HG03064 (cell line): ENCODE data around the gene WNT11.

Experiments
- ATAC-seq: cut with Tn5 transposase; IDR thresholded peaks from one replicate; pipeline ENCODE4 v1.9.1; 2021; ENCODE audit warnings: low read depth; ENCODE audit not compliant: unreplicated experiment

Gene WNT11

GRCh38 chr11:76239483-76240160 is 33.3 kb upstream of the WNT11 start:
- no peak for ATAC-seq

- no peak for ATAC-seq
Observed at GRCh38 chr11:76238551-76238950, 32.2 kb upstream of the WNT11 start.

- ATAC-seq, result no peak
Observed at GRCh38 chr11:76237914-76238313, 31.6 kb upstream of the WNT11 start.

DNA sequence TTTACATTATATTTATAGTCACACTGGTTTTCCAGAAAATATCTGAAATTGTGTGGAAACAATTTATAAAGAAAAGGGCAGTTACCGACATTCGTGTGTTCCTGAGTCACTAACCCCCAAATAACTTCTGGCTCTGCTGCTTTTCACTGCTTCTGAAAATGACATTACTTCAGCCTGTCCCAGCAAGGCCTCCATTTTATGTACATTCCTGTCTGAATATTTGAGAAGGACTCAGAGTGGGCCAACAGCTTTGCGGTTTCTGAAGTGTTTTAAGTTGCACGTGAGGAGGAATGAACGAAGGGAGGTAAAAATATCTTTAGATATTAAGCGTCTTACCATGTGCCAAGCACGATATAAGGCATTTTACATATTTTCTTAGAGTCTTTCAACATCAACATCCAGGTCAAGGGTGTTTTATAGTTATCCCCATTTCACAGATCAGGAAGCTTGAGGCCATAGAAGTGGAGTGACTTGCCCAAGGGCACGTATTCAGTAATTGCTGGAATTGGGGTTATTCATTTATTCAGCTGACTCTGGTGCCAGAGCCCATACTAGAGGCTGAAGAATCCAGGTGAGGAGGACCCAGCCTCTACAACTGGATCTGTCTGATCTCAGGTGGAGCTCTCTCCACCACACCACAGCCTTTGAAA is 30.8 kb upstream of the WNT11 start:
- no peak for ATAC-seq

DNA sequence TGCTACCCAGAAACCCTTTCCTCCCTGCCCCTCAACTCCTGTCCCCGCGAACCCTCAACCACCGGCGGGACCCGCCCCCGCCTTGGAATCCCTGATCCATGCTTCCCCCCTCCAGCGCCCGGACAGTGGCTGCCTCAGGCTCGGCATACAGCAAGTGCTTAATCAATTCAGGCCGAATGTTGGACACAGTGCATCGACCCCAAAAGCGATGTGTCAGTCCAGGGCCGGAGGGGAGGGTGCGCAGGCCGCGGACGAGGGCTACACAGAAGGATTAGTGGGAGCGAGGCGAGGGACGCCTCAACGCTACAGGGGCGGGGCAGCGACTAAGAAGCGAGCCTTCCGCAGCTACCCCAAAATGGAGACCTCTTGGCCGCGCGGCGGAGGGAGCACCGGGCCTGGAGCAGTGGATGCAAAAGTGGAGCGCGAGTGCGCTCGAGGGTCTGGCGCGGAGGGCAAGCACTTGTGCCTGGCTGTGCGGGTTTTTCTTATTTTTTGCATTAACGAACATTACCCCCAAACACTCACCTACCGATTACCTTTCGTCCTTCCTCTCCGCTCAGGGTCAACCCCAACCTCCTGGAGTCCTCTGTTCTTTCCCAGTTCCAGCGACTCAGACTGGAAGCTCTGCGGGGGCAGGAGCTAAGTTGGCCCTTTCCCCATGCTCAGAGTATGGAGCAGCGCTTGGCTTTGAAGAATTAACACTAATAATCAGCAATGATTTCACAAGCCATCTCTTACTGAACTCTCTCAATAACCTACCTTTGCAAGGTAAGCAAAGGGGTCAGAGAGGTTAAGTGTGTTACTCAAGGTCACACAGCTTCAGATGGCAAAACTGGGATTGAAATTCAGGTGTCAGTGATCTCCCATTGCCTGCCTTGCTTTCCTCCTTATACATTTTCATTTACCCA is 30.0 kb upstream of the WNT11 start:
- ATAC-seq, result no peak

GRCh38 chr11:76235233-76236091 is 29.2 kb upstream of the WNT11 start:
- peak; percentile 50 for ATAC-seq

DNA sequence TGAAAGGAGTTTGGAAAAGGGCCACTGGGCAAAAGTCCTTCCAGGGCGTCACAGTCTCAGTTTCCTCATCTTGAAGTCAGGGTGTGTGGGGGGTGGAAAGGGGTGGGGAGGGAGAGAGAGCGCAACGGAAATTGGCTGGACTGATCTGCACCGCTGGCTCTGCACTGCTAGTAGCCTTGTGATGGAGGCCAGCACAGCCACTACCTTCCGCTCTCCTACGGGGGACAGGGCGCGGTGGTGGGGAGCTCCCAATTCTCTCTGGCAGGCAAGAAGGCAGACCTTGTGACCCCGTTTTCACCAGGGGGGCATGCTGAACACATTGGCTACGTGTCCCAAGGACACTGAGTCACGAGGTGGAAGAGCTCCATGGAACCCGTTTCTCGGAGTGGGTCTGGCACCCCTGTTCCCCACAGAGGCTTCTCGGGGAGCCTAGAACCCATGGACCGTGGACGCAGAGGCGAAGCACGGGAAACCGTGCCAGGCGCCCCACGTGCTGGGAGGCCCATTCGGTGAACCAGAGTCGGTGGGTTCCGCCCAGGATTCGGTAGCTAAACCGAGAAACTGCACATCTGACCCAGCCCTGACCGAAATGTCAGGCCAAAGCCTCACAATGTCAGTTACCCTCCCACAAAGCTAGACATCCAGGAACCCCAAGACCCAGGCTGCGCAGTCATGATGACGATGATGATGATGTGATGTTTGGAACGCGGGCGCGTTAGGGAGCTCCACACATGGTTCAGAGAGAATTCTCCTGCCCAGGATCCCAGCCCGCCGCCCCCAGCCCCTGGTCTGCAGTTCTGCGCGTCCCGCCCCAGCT is 28.3 kb upstream of the WNT11 start:
- peak; percentile 31 for ATAC-seq

DNA sequence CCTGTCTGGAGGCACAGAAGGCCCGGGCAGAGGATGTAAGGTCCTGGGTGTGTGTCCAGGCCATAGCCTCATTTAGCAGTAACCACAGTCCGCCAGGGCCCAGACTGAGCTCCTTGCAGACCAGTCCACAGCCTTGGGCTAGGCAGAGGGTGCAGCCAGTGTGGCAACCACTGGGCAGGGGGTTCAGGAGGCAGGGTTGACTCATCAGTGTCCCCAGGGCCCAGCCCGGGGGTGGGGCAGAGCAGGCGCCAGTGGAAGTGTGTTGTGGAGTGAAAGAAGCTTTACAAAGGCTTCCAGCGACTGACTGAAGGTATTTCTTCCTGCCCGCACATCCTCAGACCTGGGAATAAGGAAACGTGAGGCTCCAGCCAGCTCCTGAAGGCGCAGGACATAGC is 27.7 kb upstream of the WNT11 start:
- ATAC-seq, result no peak

DNA sequence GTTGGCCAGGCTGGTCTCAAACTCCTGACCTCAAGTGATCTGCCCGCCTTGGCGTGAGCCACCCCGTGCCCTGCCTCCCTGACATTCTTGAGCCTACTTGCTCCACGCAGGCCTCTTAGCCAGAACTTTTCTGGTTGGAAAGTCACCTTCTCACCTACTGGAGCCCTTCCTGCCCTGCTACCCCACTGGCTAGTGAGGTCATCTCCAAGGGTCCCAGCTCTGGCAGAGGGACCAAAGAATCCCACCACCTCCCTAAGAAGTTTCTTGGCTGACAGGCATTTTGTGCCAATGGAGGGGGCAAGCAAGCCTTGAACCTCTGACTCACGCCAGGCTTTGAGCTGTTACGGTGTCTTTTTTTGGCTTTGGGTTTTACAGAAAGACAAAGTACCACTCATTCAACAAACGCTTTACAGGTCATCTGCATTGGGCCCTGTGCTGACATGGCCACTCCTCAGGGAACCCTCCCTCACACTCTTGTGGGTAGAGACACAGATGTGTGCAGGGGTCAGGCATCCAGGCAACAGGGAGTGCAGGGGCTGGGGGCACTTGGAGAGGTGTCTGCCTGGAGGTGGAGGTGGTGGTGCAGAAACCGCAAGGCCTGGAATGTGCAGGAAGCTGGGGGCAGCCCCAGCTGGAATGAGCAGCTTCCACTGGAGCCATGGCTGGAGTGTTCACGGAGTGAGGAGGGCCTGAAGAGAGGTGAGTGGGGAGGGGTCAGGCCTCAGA is 27.1 kb upstream of the WNT11 start:
- ATAC-seq, result no peak

GRCh38 chr11:76232026-76232665 is 25.8 kb upstream of the WNT11 start:
- ATAC-seq, result no peak

- no peak for ATAC-seq
Observed at GRCh38 chr11:76231121-76231738, 24.9 kb upstream of the WNT11 start.

GRCh38 chr11:76230392-76230791 is 24.1 kb upstream of the WNT11 start:
- no peak for ATAC-seq

DNA sequence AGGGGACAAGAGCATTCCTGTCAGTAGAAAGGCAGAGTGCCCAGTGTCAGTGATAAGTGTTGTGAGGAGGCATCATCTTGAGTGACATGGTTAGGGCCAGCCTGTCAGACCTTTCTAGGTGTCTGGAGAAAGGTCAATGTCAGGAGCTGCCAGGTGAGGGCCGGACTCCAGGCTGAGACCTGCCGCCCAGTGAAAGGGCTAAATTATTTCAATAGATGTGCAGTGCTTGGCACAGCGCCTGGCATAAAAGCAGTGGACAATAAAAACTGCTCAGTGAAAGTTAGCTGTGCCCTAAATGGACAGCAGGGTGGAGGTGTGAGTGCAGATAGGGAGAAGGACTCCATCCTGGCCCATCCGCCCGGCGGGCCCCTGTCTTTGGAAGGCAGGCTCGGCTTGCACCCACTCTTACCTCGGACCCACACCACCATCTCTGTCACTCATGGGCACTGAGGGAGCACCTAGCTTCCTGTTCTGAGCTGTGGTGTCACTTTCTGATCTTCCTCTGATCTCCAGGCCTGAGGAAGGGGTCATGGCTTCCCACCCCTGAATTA is 23.5 kb upstream of the WNT11 start:
- ATAC-seq, result no peak

DNA sequence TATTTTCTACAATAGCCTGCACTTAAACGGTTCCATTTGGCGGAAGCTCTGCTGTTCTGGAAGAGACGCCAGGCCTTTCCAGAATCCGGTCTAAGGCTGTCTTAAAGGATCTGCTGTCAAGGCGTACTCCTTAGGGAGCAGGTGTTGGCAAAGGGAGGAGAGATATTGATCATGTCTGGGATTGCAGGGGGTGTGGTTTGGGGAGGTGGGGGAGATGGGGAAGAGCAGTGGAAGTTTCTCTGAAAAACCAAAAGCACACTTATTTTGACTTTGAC is 22.5 kb upstream of the WNT11 start:
- ATAC-seq, result no peak

DNA sequence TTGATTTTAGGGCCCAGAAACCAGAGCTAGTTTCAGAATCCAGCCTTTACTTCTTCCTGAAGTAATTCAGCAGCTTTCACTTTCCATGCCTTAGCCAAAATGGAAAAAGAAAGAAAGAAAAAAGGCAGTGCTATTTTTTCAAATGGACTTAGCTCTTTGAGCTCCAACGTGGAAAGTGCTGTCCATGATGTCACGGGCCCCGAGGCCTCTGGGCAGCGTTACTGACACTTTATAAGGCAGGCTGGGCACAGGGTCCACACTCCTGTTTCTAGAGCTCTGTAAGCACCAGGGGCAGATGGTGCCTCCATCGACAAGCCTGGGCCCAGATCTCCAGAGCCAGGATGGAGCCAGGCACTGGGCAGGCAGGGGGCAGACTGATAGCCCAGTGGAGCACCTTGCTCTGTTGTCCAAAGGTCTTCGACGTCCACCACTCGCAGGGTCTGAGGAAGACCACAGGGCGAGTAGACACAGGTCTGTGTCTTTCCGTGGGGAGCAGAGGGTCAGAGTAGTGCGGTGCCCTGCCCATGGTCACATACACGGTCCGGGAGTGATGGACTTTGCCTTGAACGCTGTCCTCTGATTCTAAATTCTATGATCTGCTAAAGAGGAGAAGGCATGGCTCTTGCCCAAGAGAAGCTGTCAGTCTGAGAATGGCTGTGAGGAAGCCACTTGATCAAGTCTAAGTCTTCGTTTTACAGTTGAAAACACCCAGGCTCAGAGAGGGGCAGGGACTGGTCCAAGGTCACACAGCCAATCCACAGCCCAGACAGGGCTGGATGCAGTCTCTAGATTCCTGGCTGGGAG is 22.0 kb upstream of the WNT11 start:
- no peak for ATAC-seq

- no peak for ATAC-seq
Observed at GRCh38 chr11:76226626-76227025, 20.3 kb upstream of the WNT11 start.

DNA sequence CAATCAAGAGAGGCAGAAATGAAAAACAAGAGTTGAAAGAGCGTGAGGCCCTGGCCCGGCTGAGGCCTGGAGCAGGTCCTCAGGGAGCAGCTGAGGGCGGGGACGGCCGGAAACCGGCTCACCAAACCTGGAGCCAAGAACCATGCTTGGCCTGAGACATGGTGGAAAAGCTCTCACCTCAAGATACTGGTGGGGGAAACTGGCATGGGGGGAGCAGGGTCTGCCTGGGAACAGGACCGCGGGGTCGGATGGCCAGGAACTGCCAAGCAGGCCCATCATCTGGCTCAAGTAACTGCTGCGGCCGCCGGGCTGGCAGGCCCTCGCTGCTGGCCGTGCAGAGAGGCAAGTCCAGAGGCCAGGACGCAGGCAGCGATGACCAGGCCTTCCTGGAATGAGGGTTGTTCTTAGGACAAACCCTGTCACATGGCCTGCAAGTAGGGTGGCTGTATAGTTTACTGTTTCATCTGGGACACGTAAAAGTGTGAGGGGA is 18.9 kb upstream of the WNT11 start:
- no peak for ATAC-seq
